HepG2 (cell line): Measurements from ENCODE around the gene APBB1IP. TPM values are rescaled to one million over a fixed set of nuclear protein-coding genes. Genes with fewer than 3 reads are reported as not detected.

Experiments used
- ATAC-seq: fragments of 200-7000 bp; cut with Tn5 transposase; 3 replicates; pipeline ENCODE4 v1.9.1; 2020; ENCODE audit warnings: mild to moderate bottlenecking, moderate library complexity
- BruUV-seq: library from RNA; stranded (reverse); fragments of 400-500 nt; replicated peaks from 2 replicates; lab custom pipeline; 2021; lab: Mats Ljungman, UMichigan
- CTCF ChIA-PET: fragments of 300-600 bp; formaldehyde crosslinking; extraction: SDS; loops from one replicate; lab custom pipeline; 2021; ENCODE audit warnings: low total read pairs, inconsistent platforms, low intra/inter-chr PET ratio; lab: Yijun Ruan, JAX
- POLR2A ChIA-PET: fragments of 350-600 bp; sonication (Branson Sonifier 250); formaldehyde crosslinking; loops from one replicate; lab custom pipeline; 2020; ENCODE audit warnings: antibody characterized with exemption, inconsistent platforms; lab: Yijun Ruan, JAX
- DNase-seq: peaks from one replicate; pipeline ENCODE4 v3.0.0-alpha.2; 2015; ENCODE audit warnings: low spot score
- FAIRE-seq: peaks from 3 replicates; lab custom pipeline; 2011; peaks lifted over from hg19 to GRCh38; lab: Jason Lieb, UNC
- H2AFZ ChIP-seq: one replicate; pipeline ENCODE4 v1.6.1; 2011; ENCODE audit warnings: low read length, inconsistent platforms
- H3K27ac ChIP-seq: fragments of 300-600 bp; 3 replicates; pipeline ENCODE4 v1.8.0; 2011; ENCODE audit warnings: mixed run types, mild to moderate bottlenecking, mixed read lengths, low read length, inconsistent platforms; ENCODE audit not compliant: insufficient read depth; ENCODE audit errors: extremely low read length
- H3K27me3 ChIP-seq, 2 experiments: fragments of 200-600 bp in 1 of 2; 2 replicates in 1 of 2; 3 replicates in 1 of 2; pipeline versions ENCODE4 v1.6.0 to v1.8.0; 2011; ENCODE audit warnings: low read length in 2 of 2, mild to moderate bottlenecking in 2 of 2, moderate library complexity in 2 of 2, inconsistent platforms in 1 of 2; ENCODE audit not compliant: insufficient read depth in 2 of 2, control insufficient read depth in 1 of 2
- H3K36me3 ChIP-seq, 2 experiments: fragments of 200-600 bp in 1 of 2; replicated peaks in 1 of 2; 2 replicates in 1 of 2; 3 replicates in 1 of 2; pipeline versions ENCODE4 v1.5.1 to v1.8.0; 2011; ENCODE audit warnings: low read length in 2 of 2, inconsistent platforms in 1 of 2; ENCODE audit not compliant: insufficient read depth in 2 of 2, control insufficient read depth in 1 of 2
- H3K4me1 ChIP-seq: 2 replicates; pipeline ENCODE4 v1.5.1; 2012; ENCODE audit warnings: low read length, inconsistent platforms; ENCODE audit not compliant: insufficient read depth
- H3K4me2 ChIP-seq: 2 replicates; pipeline ENCODE4 v1.6.0; 2011; ENCODE audit warnings: low read depth, low read length, inconsistent platforms
- H3K4me3 ChIP-seq, 3 experiments: fragments of 200-600 bp in 1 of 3; sonication (generic), shearing (Covaris generic) in 1 of 3; replicated peaks in 1 of 3; 2 replicates each; pipeline ENCODE4 v1.5.1; 2011 to 2016; ENCODE audit warnings: low read length in 3 of 3, inconsistent platforms in 2 of 3, low read depth in 2 of 3, mild to moderate bottlenecking in 2 of 3, control low read depth in 1 of 3, mixed read lengths in 1 of 3; ENCODE audit not compliant: insufficient read depth in 1 of 3
- H3K79me2 ChIP-seq: one replicate; pipeline ENCODE4 v1.6.1; 2011; ENCODE audit warnings: low read length, inconsistent platforms; ENCODE audit not compliant: insufficient read depth
- H3K9ac ChIP-seq: 2 replicates; pipeline ENCODE4 v1.6.0; 2011; ENCODE audit warnings: mild to moderate bottlenecking, low read depth, low read length, inconsistent platforms; ENCODE audit not compliant: insufficient read depth
- H3K9me3 ChIP-seq: 2 replicates; pipeline ENCODE4 v1.5.1; 2012; ENCODE audit warnings: mild to moderate bottlenecking, low read length
- H4K20me1 ChIP-seq: 2 replicates; pipeline ENCODE4 v1.6.0; 2011; ENCODE audit warnings: inconsistent platforms, mild to moderate bottlenecking, low read length, moderate library complexity; ENCODE audit not compliant: insufficient read depth
- ASH2L ChIP-seq: fragments of 300-600, 200-600 bp; sonication (generic); IDR thresholded peaks from 2 replicates; pipeline ENCODE4 v1.7.0; 2017; ENCODE audit warnings: low read depth, mild to moderate bottlenecking, moderate library complexity, mixed read lengths, low read length; ENCODE audit not compliant: insufficient read length
- ATF7-NPFF ChIP-seq: sonication (generic); formaldehyde crosslinking; IDR thresholded peaks from 2 replicates; pipeline ENCODE4 v1.8.1; 2023; ENCODE audit warnings: mild to moderate bottlenecking, low read depth, missing genetic modification reagents, moderate library complexity
- GPN1 ChIP-seq: sonication (generic); formaldehyde crosslinking; IDR thresholded peaks from 2 replicates; pipeline ENCODE4 v1.5.1; 2020; ENCODE audit warnings: missing genetic modification reagents, borderline replicate concordance
- HDAC1 ChIP-seq: sonication (generic); formaldehyde crosslinking; IDR thresholded peaks from 2 replicates; pipeline ENCODE4 v1.5.1; 2020; ENCODE audit warnings: mild to moderate bottlenecking, missing genetic modification reagents
- HIVEP1 ChIP-seq: sonication (generic); formaldehyde crosslinking; IDR thresholded peaks from 2 replicates; pipeline ENCODE4 v1.4.0; 2020; ENCODE audit warnings: mild to moderate bottlenecking, missing genetic modification reagents
- KDM4B ChIP-seq: sonication (generic); formaldehyde crosslinking; IDR thresholded peaks from 2 replicates; pipeline ENCODE4 v1.4.0; 2020; ENCODE audit warnings: missing genetic modification reagents
- KLF16 ChIP-seq, 2 experiments: sonication (generic) in 1 of 2; formaldehyde crosslinking in 1 of 2; IDR thresholded peaks; 2 replicates each; pipeline versions ENCODE4 v1.6.1 to v1.8.0; 2016 to 2023; ENCODE audit warnings: missing genetic modification reagents in 2 of 2, missing compliant biosample characterization in 1 of 2
- MAFG ChIP-seq: sonication (generic); formaldehyde crosslinking; IDR thresholded peaks from 2 replicates; pipeline ENCODE4 v1.5.1; 2020; ENCODE audit warnings: mild to moderate bottlenecking, missing genetic modification reagents
- NFE2L1 ChIP-seq: sonication (generic); formaldehyde crosslinking; IDR thresholded peaks from 2 replicates; pipeline ENCODE4 v1.4.0; 2020; ENCODE audit warnings: missing genetic modification reagents, mild to moderate bottlenecking, borderline replicate concordance
- PHF8 ChIP-seq: sonication (generic); formaldehyde crosslinking; IDR thresholded peaks from 2 replicates; pipeline ENCODE4 v1.5.0; 2020; ENCODE audit warnings: missing genetic modification reagents
- SRSF1 ChIP-seq: fragments of 200-400 bp; formaldehyde crosslinking; optimal IDR thresholded peaks from 2 replicates; pipeline ENCODE3; 2017; ENCODE audit warnings: mild to moderate bottlenecking, low read depth, low read length, moderate library complexity
- ZNF431 ChIP-seq: sonication (generic); formaldehyde crosslinking; IDR thresholded peaks from 2 replicates; pipeline ENCODE4 v1.9.0; 2022; ENCODE audit warnings: missing genetic modification reagents, low read depth, mild to moderate bottlenecking, borderline replicate concordance
- ZNF687 ChIP-seq: sonication (generic); formaldehyde crosslinking; IDR thresholded peaks from 2 replicates; pipeline ENCODE4 v1.5.1; 2020; ENCODE audit warnings: mild to moderate bottlenecking, missing genetic modification reagents, moderate library complexity
- WGBS: methylation state at CpG from one replicate; pipeline ENCODE4 v1.1.6; 2017; ENCODE audit warnings: low lambda C conversion rate; 5-methylcytosine and 5-hydroxymethylcytosine counted together
- in situ Hi-C: cut with HindIII; loops from 2 replicates; pipeline ENCODE4 v1.10.0; 2017; ENCODE audit warnings: low pct_unique_long_range_greater_than_20kb; ENCODE audit not compliant: extremely low pct_ligation_motif_present
- intact Hi-C: fragments of 100-400 bp; cut with micrococcal nuclease; formaldehyde crosslinking; loops from one replicate; pipeline ENCODE4 v1.10.0; 2022; ENCODE audit not compliant: unreplicated experiment
- polyA plus RNA-seq, 8 experiments: library from polyadenylated mRNA; depleted of rRNA in 3 of 8; stranded (reverse) in 7 of 8; unstranded in 1 of 8; fragments of >200 nt; fragmentation: Illumina TruSeq in 4 of 8; extraction: Trizol in 4 of 8; gene quantifications; 2 replicates each; pipeline versions ENCODE4 v1.2.1 to v1.2.3, GENCODE V29; 2011 to 2016; ENCODE audit warnings: low read depth in 4 of 8, missing spikeins in 1 of 8, mixed read lengths in 1 of 8; ENCODE audit not compliant: insufficient read depth in 1 of 8
- total RNA-seq, 5 experiments: library from RNA; depleted of rRNA; stranded (reverse); fragments of >200 nt; fragmentation: Illumina TruSeq; extraction: Trizol; gene quantifications; 2 replicates each; pipeline ENCODE4 v1.2.3, GENCODE V29; 2016; ENCODE audit warnings: low read depth in 1 of 5
- TF ChIP-seq, protein P1 (sequence below): fragments of 450-650 bp; IDR thresholded peaks from 2 replicates; pipeline ENCODE4 v1.6.1; 2017; ENCODE audit warnings: mild to moderate bottlenecking
- TF ChIP-seq, protein P2 (sequence below): sonication (generic); formaldehyde crosslinking; IDR thresholded peaks from 2 replicates; pipeline ENCODE4 v1.4.0; 2020; ENCODE audit warnings: mild to moderate bottlenecking, missing genetic modification reagents
- TF ChIP-seq, protein P3 (sequence below): sonication (generic); IDR thresholded peaks from 2 replicates; pipeline ENCODE4 v1.6.1; 2016; ENCODE audit warnings: low read depth, borderline replicate concordance

APBB1IP gene
- total and polyA plus RNA-seq, 2 of the 13 experiments (the other 11 are each of a cell fraction or from before 2014, with no cell fraction given): 0.08 TPM; not detected in 1

DNA sequence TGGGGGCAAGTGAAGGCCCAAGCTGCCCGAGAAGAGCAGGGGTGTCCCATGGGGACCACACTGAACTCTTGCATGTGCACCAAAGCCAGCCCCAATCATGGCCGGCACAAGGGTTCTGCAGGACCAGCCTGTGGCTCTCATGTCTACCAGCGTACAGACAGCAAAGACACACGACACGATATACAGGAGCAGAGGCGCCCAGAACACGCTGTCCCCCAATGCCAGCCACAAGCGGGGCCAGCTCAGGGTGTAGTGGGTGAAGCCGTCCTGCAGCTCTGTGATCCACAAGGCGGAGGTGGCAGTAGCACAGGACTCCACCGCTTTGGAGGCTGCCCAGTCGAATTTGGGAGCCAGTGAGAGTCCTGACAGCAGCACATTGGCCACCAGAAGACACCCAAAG lies 150.5 kb downstream of the APBB1IP start:
- Histone ChIP-seq H3K9ac (no peak overlapping the region), H3K4me3 (no peak overlapping the region), H3K27me3 (peaks cover 1 to 18% of the 10 kb centered on the region in 2 experiments; a peak in 3 of 5 replicates), H3K9me3 (no peaks in the 10 kb centered on the region), H3K79me2 (no peaks in the 10 kb centered on the region), H3K4me1 (no peaks in the 10 kb centered on the region), H2AFZ (no peak overlapping the region), H3K27ac (no peak overlapping the region), H3K4me2 (no peak overlapping the region), H3K36me3 (no peaks in the 10 kb centered on the region), H4K20me1 (no peaks in the 10 kb centered on the region)
- in situ Hi-C loops (no loop called here), intact Hi-C loops (no loop called here)
- no peak for TF ChIP-seq SRSF1
- TF ChIP-seq ATF7-NPFF (CRISPR knock-in tag): no peak
- TF ChIP-seq, protein P1, sequence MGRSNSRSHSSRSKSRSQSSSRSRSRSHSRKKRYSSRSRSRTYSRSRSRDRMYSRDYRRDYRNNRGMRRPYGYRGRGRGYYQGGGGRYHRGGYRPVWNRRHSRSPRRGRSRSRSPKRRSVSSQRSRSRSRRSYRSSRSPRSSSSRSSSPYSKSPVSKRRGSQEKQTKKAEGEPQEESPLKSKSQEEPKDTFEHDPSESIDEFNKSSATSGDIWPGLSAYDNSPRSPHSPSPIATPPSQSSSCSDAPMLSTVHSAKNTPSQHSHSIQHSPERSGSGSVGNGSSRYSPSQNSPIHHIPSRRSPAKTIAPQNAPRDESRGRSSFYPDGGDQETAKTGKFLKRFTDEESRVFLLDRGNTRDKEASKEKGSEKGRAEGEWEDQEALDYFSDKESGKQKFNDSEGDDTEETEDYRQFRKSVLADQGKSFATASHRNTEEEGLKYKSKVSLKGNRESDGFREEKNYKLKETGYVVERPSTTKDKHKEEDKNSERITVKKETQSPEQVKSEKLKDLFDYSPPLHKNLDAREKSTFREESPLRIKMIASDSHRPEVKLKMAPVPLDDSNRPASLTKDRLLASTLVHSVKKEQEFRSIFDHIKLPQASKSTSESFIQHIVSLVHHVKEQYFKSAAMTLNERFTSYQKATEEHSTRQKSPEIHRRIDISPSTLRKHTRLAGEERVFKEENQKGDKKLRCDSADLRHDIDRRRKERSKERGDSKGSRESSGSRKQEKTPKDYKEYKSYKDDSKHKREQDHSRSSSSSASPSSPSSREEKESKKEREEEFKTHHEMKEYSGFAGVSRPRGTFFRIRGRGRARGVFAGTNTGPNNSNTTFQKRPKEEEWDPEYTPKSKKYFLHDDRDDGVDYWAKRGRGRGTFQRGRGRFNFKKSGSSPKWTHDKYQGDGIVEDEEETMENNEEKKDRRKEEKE: no peak
- no peak for TF ChIP-seq ZNF431 (CRISPR knock-in tag)
- no peak for TF ChIP-seq ZNF687 (CRISPR knock-in tag)
- no peak for TF ChIP-seq MAFG (CRISPR knock-in tag)
- TF ChIP-seq NFE2L1 (CRISPR knock-in tag): no peak
- TF ChIP-seq, protein P2, sequence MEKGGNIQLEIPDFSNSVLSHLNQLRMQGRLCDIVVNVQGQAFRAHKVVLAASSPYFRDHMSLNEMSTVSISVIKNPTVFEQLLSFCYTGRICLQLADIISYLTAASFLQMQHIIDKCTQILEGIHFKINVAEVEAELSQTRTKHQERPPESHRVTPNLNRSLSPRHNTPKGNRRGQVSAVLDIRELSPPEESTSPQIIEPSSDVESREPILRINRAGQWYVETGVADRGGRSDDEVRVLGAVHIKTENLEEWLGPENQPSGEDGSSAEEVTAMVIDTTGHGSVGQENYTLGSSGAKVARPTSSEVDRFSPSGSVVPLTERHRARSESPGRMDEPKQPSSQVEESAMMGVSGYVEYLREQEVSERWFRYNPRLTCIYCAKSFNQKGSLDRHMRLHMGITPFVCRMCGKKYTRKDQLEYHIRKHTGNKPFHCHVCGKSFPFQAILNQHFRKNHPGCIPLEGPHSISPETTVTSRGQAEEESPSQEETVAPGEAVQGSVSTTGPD (CRISPR knock-in tag): no peak
- TF ChIP-seq KDM4B (CRISPR knock-in tag): no peak
- no peak for TF ChIP-seq HDAC1
- TF ChIP-seq, protein P3, sequence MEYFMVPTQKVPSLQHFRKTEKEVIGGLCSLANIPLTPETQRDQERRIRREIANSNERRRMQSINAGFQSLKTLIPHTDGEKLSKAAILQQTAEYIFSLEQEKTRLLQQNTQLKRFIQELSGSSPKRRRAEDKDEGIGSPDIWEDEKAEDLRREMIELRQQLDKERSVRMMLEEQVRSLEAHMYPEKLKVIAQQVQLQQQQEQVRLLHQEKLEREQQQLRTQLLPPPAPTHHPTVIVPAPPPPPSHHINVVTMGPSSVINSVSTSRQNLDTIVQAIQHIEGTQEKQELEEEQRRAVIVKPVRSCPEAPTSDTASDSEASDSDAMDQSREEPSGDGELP: no peak
- no peak for TF ChIP-seq ASH2L
- TF ChIP-seq KLF16 (CRISPR knock-in tag; IDR thresholded peaks at IDR 0.05): no peak
- TF ChIP-seq HIVEP1 (CRISPR knock-in tag): no peak
- TF ChIP-seq GPN1: no peak
- no peak for TF ChIP-seq PHF8
- ATAC-seq (peak; percentile 23; the same call in 1 of the 3 replicates), DNase-seq (no peak), FAIRE-seq (no peak)
- ChIA-PET POLR2A (no interaction called here), CTCF (no interaction called here)
- no TSS peak for BruUV-seq
- WGBS: 24% methylated on average over 6 of the region's 12 CpGs
